Loucy (cell line): ENCODE measurements around the gene NELFB.

Experiments used
- EZH2phosphoT487 ChIP-seq: fragments of 200-600 bp; IDR thresholded peaks from 2 replicates; pipeline ENCODE4 v1.6.1; 2018; ENCODE audit warnings: antibody characterized with exemption, mild to moderate bottlenecking, moderate library complexity, borderline replicate concordance
- TF ChIP-seq, protein P1 (sequence below): fragments of 200-600 bp; sonication (generic); conservative IDR thresholded peaks from 2 replicates; pipeline ENCODE4 v1.5.1; 2014; ENCODE audit warnings: mild to moderate bottlenecking, antibody characterized with exemption, low read length

DNA sequence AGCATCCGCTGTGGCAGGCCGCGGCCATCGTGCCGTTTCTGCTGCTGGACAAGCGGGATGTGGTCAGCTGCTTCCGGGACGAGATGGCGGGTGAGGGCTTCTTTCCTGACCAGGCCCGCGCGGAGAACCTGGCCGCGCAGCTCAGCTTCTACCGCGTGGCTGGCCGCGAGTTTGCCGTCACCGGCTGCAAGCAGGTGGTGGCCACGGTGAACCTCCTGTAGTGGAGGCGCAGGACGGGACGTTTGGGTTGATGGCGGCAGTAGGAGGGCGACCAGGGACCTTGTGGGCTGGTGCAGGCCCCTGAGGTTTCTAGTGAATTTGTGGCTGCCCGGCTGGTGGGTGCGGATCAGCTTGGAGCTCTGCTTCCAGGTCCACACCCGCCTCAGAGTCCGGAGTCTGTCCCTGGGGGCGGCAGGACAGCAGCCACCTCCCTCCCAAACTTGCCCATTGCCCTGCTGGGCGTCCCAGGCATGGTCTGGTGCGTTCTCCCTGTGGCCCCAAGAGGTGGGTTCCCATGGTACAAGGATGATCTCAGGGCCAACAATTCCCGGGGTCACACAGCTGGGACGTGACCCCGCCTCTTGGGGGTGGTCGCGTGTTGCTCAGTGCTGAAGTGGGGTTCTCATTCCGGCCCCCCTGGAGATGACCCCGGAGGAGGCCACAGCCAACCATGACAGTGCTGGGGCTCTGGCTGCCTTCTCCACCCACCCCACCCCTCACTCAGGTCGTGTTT is 24.8 kb downstream of the NELFB start:
- TF ChIP-seq, protein P1, sequence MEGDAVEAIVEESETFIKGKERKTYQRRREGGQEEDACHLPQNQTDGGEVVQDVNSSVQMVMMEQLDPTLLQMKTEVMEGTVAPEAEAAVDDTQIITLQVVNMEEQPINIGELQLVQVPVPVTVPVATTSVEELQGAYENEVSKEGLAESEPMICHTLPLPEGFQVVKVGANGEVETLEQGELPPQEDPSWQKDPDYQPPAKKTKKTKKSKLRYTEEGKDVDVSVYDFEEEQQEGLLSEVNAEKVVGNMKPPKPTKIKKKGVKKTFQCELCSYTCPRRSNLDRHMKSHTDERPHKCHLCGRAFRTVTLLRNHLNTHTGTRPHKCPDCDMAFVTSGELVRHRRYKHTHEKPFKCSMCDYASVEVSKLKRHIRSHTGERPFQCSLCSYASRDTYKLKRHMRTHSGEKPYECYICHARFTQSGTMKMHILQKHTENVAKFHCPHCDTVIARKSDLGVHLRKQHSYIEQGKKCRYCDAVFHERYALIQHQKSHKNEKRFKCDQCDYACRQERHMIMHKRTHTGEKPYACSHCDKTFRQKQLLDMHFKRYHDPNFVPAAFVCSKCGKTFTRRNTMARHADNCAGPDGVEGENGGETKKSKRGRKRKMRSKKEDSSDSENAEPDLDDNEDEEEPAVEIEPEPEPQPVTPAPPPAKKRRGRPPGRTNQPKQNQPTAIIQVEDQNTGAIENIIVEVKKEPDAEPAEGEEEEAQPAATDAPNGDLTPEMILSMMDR: no peak
- TF ChIP-seq EZH2phosphoT487: no peak
